ENCODE data around the gene OR52K1.

DNA sequence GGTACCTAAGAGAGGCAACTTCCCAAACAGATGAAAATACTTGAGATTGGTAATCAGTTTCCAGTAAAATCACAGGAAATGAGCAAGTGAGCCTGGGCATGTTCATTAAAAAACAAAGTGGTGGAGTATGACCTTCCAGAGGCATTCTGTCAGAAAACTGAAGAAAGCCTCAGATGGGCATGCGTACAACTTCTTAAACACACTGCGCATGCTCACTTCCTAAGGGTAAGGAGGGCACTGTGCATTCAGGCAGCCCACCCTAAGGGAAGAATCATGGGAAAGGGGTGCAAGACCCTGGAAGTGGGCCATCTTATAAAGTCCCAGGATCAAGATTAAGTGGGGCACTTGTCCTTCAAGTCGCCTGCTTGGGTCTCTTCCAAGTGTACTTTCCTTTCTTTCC lies 29.3 kb upstream of the OR52K1 start:
- TF ChIP-seq, protein P1, sequence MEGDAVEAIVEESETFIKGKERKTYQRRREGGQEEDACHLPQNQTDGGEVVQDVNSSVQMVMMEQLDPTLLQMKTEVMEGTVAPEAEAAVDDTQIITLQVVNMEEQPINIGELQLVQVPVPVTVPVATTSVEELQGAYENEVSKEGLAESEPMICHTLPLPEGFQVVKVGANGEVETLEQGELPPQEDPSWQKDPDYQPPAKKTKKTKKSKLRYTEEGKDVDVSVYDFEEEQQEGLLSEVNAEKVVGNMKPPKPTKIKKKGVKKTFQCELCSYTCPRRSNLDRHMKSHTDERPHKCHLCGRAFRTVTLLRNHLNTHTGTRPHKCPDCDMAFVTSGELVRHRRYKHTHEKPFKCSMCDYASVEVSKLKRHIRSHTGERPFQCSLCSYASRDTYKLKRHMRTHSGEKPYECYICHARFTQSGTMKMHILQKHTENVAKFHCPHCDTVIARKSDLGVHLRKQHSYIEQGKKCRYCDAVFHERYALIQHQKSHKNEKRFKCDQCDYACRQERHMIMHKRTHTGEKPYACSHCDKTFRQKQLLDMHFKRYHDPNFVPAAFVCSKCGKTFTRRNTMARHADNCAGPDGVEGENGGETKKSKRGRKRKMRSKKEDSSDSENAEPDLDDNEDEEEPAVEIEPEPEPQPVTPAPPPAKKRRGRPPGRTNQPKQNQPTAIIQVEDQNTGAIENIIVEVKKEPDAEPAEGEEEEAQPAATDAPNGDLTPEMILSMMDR (conservative IDR thresholded peaks at IDR 0.05; ENCODE audit: low read length), result no peak
- no peak for TF ChIP-seq EZH2phosphoT487 (IDR thresholded peaks at IDR 0.05; ENCODE audit: borderline replicate concordance)

All from Loucy (cell line).